Gastrocnemius medialis (tissue), 4 donors: ENCODE measurements around the gene C20orf204.

Source experiments
- CTCF ChIP-seq, 5 experiments: fragments of 450-650 bp in 3 of 5; fragments of 200-600 bp in 2 of 5; sonication (generic) in 2 of 5; IDR thresholded peaks in 4 of 5; conservative IDR thresholded peaks in 1 of 5; 1 replicate in 4 of 5; 2 replicates in 1 of 5; pipeline ENCODE4 v1.5.1; 2016 to 2019; ENCODE audit warnings: antibody characterized with exemption in 5 of 5, mild to moderate bottlenecking in 3 of 5, moderate library complexity in 3 of 5
- POLR2A ChIP-seq, 2 donors: fragments of 450-650 bp; IDR thresholded peaks; one replicate each; pipeline ENCODE4 v1.6.1; 2017; ENCODE audit warnings: antibody characterized with exemption in 2 of 2, mild to moderate bottlenecking in 2 of 2, moderate library complexity in 2 of 2

GRCh38 chr20:64035066-64035932, 683 bp upstream of the C20orf204 start:
- no peak for TF ChIP-seq CTCF (IDR thresholded peaks at IDR 0.05 in 4 of 5, conservative IDR thresholded peaks at IDR 0.05 in 1 of 5)
- no peak for TF ChIP-seq POLR2A (IDR thresholded peaks at IDR 0.05)
